Panc1 (cell line): ENCODE results near the gene KIAA1755. TPM values are rescaled to one million over a fixed set of nuclear protein-coding genes. Genes with fewer than 3 reads are reported as not detected.

Source experiments
- ATAC-seq: fragments of 200-7000 bp; cut with Tn5 transposase; 2 replicates; pipeline ENCODE4 v1.9.1; 2020; ENCODE audit warnings: mild to moderate bottlenecking, moderate library complexity
- BruUV-seq: library from RNA; stranded (reverse); fragments of 400-500 nt; replicated peaks from 2 replicates; lab custom pipeline; 2021; lab: Mats Ljungman, UMichigan
- CTCF ChIA-PET: fragments of 300-600 bp; sonication (Branson Sonifier 250); formaldehyde crosslinking; loops from one replicate; lab custom pipeline; 2022; ENCODE audit warnings: antibody characterized with exemption; lab: Charles Lee
- POLR2A ChIA-PET: fragments of 300-600 bp; sonication (Branson Sonifier 250); formaldehyde crosslinking; loops from one replicate; lab custom pipeline; 2022; ENCODE audit warnings: antibody characterized with exemption; lab: Charles Lee
- DNase-seq: peaks from one replicate; pipeline ENCODE4 v3.0.0-alpha.2; 2010; ENCODE audit warnings: low read depth, low spot score
- H3K27ac ChIP-seq: 2 replicates; pipeline ENCODE4 v1.5.1; 2011; ENCODE audit warnings: mild to moderate bottlenecking, low read length, inconsistent platforms
- H3K27me3 ChIP-seq: fragments of 200-500 bp; sonication (Bioruptor generic); 2 replicates; pipeline ENCODE4 v1.6.0; 2014; ENCODE audit warnings: low read length, inconsistent platforms; ENCODE audit not compliant: control insufficient read depth, insufficient read depth
- H3K36me3 ChIP-seq: fragments of 200-500 bp; sonication (Bioruptor generic); 2 replicates; pipeline ENCODE4 v1.5.1; 2014; ENCODE audit warnings: inconsistent platforms, mild to moderate bottlenecking, low read length, moderate library complexity; ENCODE audit not compliant: control insufficient read depth, insufficient read depth
- H3K4me1 ChIP-seq: 2 replicates; pipeline ENCODE4 v1.5.1; 2011; ENCODE audit warnings: inconsistent platforms, mild to moderate bottlenecking, low read length, moderate library complexity; ENCODE audit not compliant: control insufficient read depth, insufficient read depth
- H3K4me3 ChIP-seq, 2 experiments: 2 replicates each; pipeline ENCODE4 v1.5.1; 2011 to 2012; ENCODE audit warnings: low read depth in 2 of 2, low read length in 2 of 2, mild to moderate bottlenecking in 2 of 2, inconsistent platforms in 1 of 2, moderate library complexity in 1 of 2
- H3K9me3 ChIP-seq: fragments of 200-500 bp; sonication (Bioruptor generic); 2 replicates; pipeline ENCODE4 v1.5.1; 2014; ENCODE audit warnings: low read depth, mild to moderate bottlenecking, inconsistent platforms, low read length, moderate library complexity; ENCODE audit not compliant: control insufficient read depth, insufficient read depth
- CTCF ChIP-seq: fragments of 450-650 bp; IDR thresholded peaks from 2 replicates; pipeline ENCODE4 v1.5.1; 2017; ENCODE audit warnings: mild to moderate bottlenecking
- POLR2AphosphoS5 ChIP-seq: IDR thresholded peaks from 2 replicates; pipeline ENCODE4 v1.6.1; 2012; ENCODE audit warnings: mild to moderate bottlenecking, low read depth, low read length, moderate library complexity
- REST ChIP-seq, 2 experiments: IDR thresholded peaks; 2 replicates each; pipeline ENCODE4 v1.6.1; 2011 to 2012; ENCODE audit warnings: low read depth in 2 of 2, control low read depth in 1 of 2, low read length in 1 of 2, mild to moderate bottlenecking in 1 of 2, moderate library complexity in 1 of 2; ENCODE audit not compliant: insufficient read depth in 1 of 2
- SIN3A ChIP-seq: IDR thresholded peaks from 2 replicates; pipeline ENCODE4 v1.6.1; 2012; ENCODE audit warnings: low read depth, mild to moderate bottlenecking, low read length, moderate library complexity, borderline replicate concordance; ENCODE audit not compliant: insufficient read depth
- TCF7L2 ChIP-seq: IDR thresholded peaks from 2 replicates; pipeline ENCODE4 v1.6.1; 2011; ENCODE audit warnings: mild to moderate bottlenecking, low read depth, low read length, inconsistent platforms
- in situ Hi-C: cut with HindIII; loops from 2 replicates; pipeline ENCODE4 v1.10.0; 2016; ENCODE audit warnings: low sequenced_read_pairs, low pct_unique_long_range_greater_than_20kb
- intact Hi-C: fragments of 100-400 bp; cut with micrococcal nuclease; formaldehyde crosslinking; loops from one replicate; pipeline ENCODE4 v1.10.0; 2022; ENCODE audit not compliant: unreplicated experiment
- total RNA-seq: library from RNA; stranded (reverse); gene quantifications from one replicate; pipeline ENCODE4 v1.2.1, GENCODE V29; 2021; ENCODE audit not compliant: unreplicated experiment

The KIAA1755 gene
- total RNA-seq, 1 experiment from 2014 or later = 0.08 TPM

- in situ Hi-C loops = no loop called here
- H3K4me3 ChIP-seq = no peak overlapping the region
- H3K36me3 ChIP-seq = no peaks in the 10 kb centered on the region
- no peaks in the 10 kb centered on the region for H3K4me1 ChIP-seq
- ChIA-PET CTCF (interaction anchor here (0.7 kb wide), 1 partner anchor 287 kb away, joined by 6 read pairs; no protein-coding TSS in a partner anchor), POLR2A (no interaction called here)
- TF ChIP-seq TCF7L2 = no peak
- no peak for TF ChIP-seq SIN3A
- TF ChIP-seq CTCF = no peak
- no peak for TF ChIP-seq POLR2AphosphoS5
- no peak for TF ChIP-seq REST (IDR thresholded peaks at IDR 0.05; ENCODE audit: insufficient read depth in 1 of 2, low read depth in 2 of 2, low read length in 1 of 2)
- H3K27ac ChIP-seq = no peak overlapping the region
- DNase-seq = no peak
- intact Hi-C loops = no loop called here
- BruUV-seq = no TSS peak
- no peak for ATAC-seq
- H3K27me3 ChIP-seq = no peaks in the 10 kb centered on the region
- H3K9me3 ChIP-seq = no peaks in the 10 kb centered on the region
These were observed 68.1 kb downstream of the KIAA1755 start for GRCh38 chr20:38192323-38192885.

GRCh38 chr20:38191654-38192053, 68.9 kb downstream of the KIAA1755 start:
- no peak for TF ChIP-seq TCF7L2
- intact Hi-C loops (no loop called here), in situ Hi-C loops (no loop called here)
- POLR2A ChIA-PET = no interaction called here
- Histone ChIP-seq H3K27me3 (no peaks in the 10 kb centered on the region), H3K4me3 (no peak overlapping the region), H3K36me3 (no peaks in the 10 kb centered on the region), H3K9me3 (no peaks in the 10 kb centered on the region), H3K4me1 (no peaks in the 10 kb centered on the region), H3K27ac (no peak overlapping the region)
- no peak for DNase-seq
- no TSS peak for BruUV-seq
- ATAC-seq = no peak; the same call in 1 of the 2 replicates
- CTCF ChIA-PET = interaction anchor here (0.7 kb wide), 1 partner anchor 287 kb away, joined by 6 read pairs; no protein-coding TSS in a partner anchor

- Histone ChIP-seq H3K27me3 (no peaks in the 10 kb centered on the region), H3K36me3 (no peaks in the 10 kb centered on the region), H3K9me3 (no peaks in the 10 kb centered on the region), H3K4me1 (no peaks in the 10 kb centered on the region), H3K27ac (no peak overlapping the region), H3K4me3 (no peak overlapping the region)
- TF ChIP-seq POLR2AphosphoS5 = no peak
- no peak for TF ChIP-seq REST (IDR thresholded peaks at IDR 0.05; ENCODE audit: insufficient read depth in 1 of 2, low read depth in 2 of 2, low read length in 1 of 2)
- no peak for TF ChIP-seq SIN3A
- TF ChIP-seq TCF7L2 = no peak
- no peak for TF ChIP-seq CTCF
- POLR2A ChIA-PET = interaction anchor here (0.5 kb wide), 1 partner anchor 688 kb away, joined by 4 read pairs; no protein-coding TSS in a partner anchor
- ATAC-seq = no peak
- in situ Hi-C loops (no loop called here), intact Hi-C loops (no loop called here)
- no peak for DNase-seq
- CTCF ChIA-PET = no interaction called here
- no TSS peak for BruUV-seq
These were observed 69.6 kb downstream of the KIAA1755 start for GRCh38 chr20:38190936-38191371.
